Heart right ventricle (tissue), 16 donors: ENCODE data around the gene EYS. TPM values are rescaled to one million over a fixed set of nuclear protein-coding genes. Genes with fewer than 3 reads are reported as not detected.

ENCODE experiments used
- ATAC-seq, 8 donors: fragments of 200-7000 bp; cut with Tn5 transposase; one replicate each; pipeline ENCODE4 v1.9.1; 2020; ENCODE audit warnings: mild to moderate bottlenecking in 8 of 8, moderate library complexity in 8 of 8, moderate number of reproducible peaks in 1 of 8
- DNase-seq, 2 donors: peaks; one replicate each; pipeline ENCODE4 v3.0.0-alpha.2; 2020
- H3K27ac ChIP-seq, 10 donors: fragments of 200-600 bp; sonication (generic) in 2 of 10; one replicate each; pipeline versions ENCODE4 v1.5.0 to v1.8.0; 2020 to 2022; ENCODE audit warnings: mild to moderate bottlenecking in 3 of 10
- H3K27me3 ChIP-seq, 7 donors: fragments of 200-600 bp; one replicate each; pipeline ENCODE4 v1.8.0; 2021 to 2022; ENCODE audit warnings: mild to moderate bottlenecking in 2 of 7
- H3K36me3 ChIP-seq, 9 donors: fragments of 200-600 bp; sonication (generic) in 1 of 9; one replicate each; pipeline versions ENCODE4 v1.5.0 to v1.8.0; 2020 to 2022; ENCODE audit warnings: mild to moderate bottlenecking in 2 of 9
- H3K4me1 ChIP-seq, 9 donors: fragments of 200-600 bp; sonication (generic) in 1 of 9; one replicate each; pipeline versions ENCODE4 v1.5.0 to v1.8.0; 2020 to 2022; ENCODE audit warnings: mild to moderate bottlenecking in 4 of 9
- H3K4me3 ChIP-seq, 10 donors: fragments of 200-600 bp; sonication (generic) in 2 of 10; one replicate each; pipeline versions ENCODE4 v1.5.0 to v1.8.0; 2020 to 2022; ENCODE audit warnings: mild to moderate bottlenecking in 7 of 10, moderate library complexity in 2 of 10
- H3K9me3 ChIP-seq, 11 donors: fragments of 200-600 bp in 10 of 11; sonication (generic) in 2 of 11; one replicate each; pipeline versions ENCODE4 v1.5.0 to v1.8.0; 2013 to 2022; ENCODE audit warnings: mild to moderate bottlenecking in 2 of 11, control low read depth in 1 of 11, moderate library complexity in 1 of 11
- CTCF ChIP-seq, 9 donors: fragments of 200-600 bp; sonication (generic) in 2 of 9; IDR thresholded peaks; one replicate each; pipeline versions ENCODE4 v1.5.0 to v1.8.0; 2021 to 2022; ENCODE audit warnings: antibody characterized with exemption in 9 of 9, mild to moderate bottlenecking in 5 of 9, moderate library complexity in 1 of 9
- WGBS, 2 donors: extraction: QIAGEN DNeasy Blood & Tissue Kit; methylation state at CpG; one replicate each; pipeline ENCODE4 v1.1.7; 2013; ENCODE audit warnings: inconsistent platforms in 1 of 2; 5-methylcytosine and 5-hydroxymethylcytosine counted together
- intact Hi-C, 10 donors: fragments of 100-400 bp; cut with DNase I; formaldehyde crosslinking; loops; one replicate each; pipeline versions ENCODE4 v1.11.1 to v1.14.2; 2022
- polyA plus RNA-seq, 2 donors: library from polyadenylated mRNA; stranded (reverse); fragments of 200-250 nt; gene quantifications; one replicate each; pipeline ENCODE4 v1.2.3, GENCODE V29; 2013
- total RNA-seq, 10 donors: library from RNA; stranded (reverse); fragmentation: NEBNext Ultra II Directional in 3 of 10; extraction: Animal tissue kit (Norgen Biotek cat#: 25700) in 3 of 10; gene quantifications; one replicate each; pipeline versions ENCODE4 v1.2.1 to v1.2.4, GENCODE V29; 2021 to 2023
- donor health status: Arrhythmogenic right ventricular cardiomyopathy.
- donor health status: ischemic (EF 13 %, LVEDD 7.1; RV severe dilation, severe dysfunction).
- donor health status: healthy with polysubstance abuse.
- donor health status: DM: no; HTN: yes; CAD: no.
- donor health status: DM: no; HTN: no; CAD: no.
- donor health status: ischemic (EF 25% LVEDD 6.9; RV normal size, moderate dysfunction).
- donor health status: ischemic (EF 25% LVEDD 5.7; RV mildly dilated, moderate dysfunction).
- donor health status: healthy.
- donor health status: DM: yes; HTN: yes; CAD: no.
- donor health status: Ischemic cardiomyopathy.
- donor health status: ischemic (EF 35%, LVEDD 5.7; RV mildly dilated, moderate dysfunction).
- donor health status: nonischemic (EF 11% LVEDD 7.7; RV severe dilation, severe dysfunction).
- donor health status: DM: yes; HTN: yes; CAD: no.
- donor health status: PGD.
- donor health status: ischemic (EF 29% LVEDD 5.4; RV normal size, mild dysfunction).
- donor health status: nonischemic (EF 23%, LVEDD 6.1; RV moderate dilation, normal function).

Gene EYS
- total and polyA plus RNA-seq, 12 donors: 0.02 to 0.40 (median 0.18) TPM; not detected in 8

- peaks cover 0 to 100% (median 31%) of the 10 kb centered on the region in 9 donors for H3K36me3 ChIP-seq
- ATAC-seq (no peak), DNase-seq (no peak)
- H3K27me3 ChIP-seq: no peaks in the 10 kb centered on the region
- no peak for TF ChIP-seq CTCF (IDR thresholded peaks at IDR 0.05)
- H3K27ac ChIP-seq: no peak overlapping the region
- H3K4me1 ChIP-seq: no peaks in the 10 kb centered on the region
- 92 to 93% methylated on average over 2 of the region's 2 CpGs for WGBS, 2 donors
- intact Hi-C loops: no loop called here
- no peak overlapping the region for H3K4me3 ChIP-seq
- no peaks in the 10 kb centered on the region for H3K9me3 ChIP-seq
Observed at GRCh38 chr6:63705707-63706106, 2001.3 kb downstream of the EYS start.

GRCh38 chr6:63690221-63690620, 2016.8 kb downstream of the EYS start:
- Histone ChIP-seq H3K4me1 (peaks cover 0 to 22% (median 0%) of the 10 kb centered on the region in 9 donors), H3K36me3 (peaks cover 0 to 52% (median 0%) of the 10 kb centered on the region in 9 donors), H3K27me3 (no peaks in the 10 kb centered on the region), H3K9me3 (no peaks in the 10 kb centered on the region), H3K27ac (no peak overlapping the region), H3K4me3 (no peak overlapping the region)
- intact Hi-C loops: loop anchor here in 3 of 10 donors (10.0 kb wide), 3 partner anchors 45 to 115 kb away; partner anchors contain the start of genes LOC128125822 (in 1 of the 3), PHF3 (in 1 of the 3) and PTP4A1 (in 1 of the 3)
- TF ChIP-seq CTCF (IDR thresholded peaks at IDR 0.05): no peak
- ATAC-seq (no peak), DNase-seq (no peak)

- Histone ChIP-seq H3K9me3 (no peaks in the 10 kb centered on the region), H3K4me3 (no peak overlapping the region), H3K27ac (no peak overlapping the region), H3K27me3 (no peaks in the 10 kb centered on the region), H3K4me1 (peaks cover 0 to 26% (median 0%) of the 10 kb centered on the region in 9 donors), H3K36me3 (peaks cover 0 to 52% (median 5%) of the 10 kb centered on the region in 9 donors)
- 91 to 93% methylated on average over 2 of the region's 2 CpGs for WGBS, 2 donors
- no peak for TF ChIP-seq CTCF (IDR thresholded peaks at IDR 0.05)
- DNase-seq: no peak
- intact Hi-C loops: loop anchor here in 2 of 10 donors (10.0 kb wide), 1 partner anchor 55 kb away; the partner anchor contains the start of gene PHF3 (in 2 of the 2)
- no peak for ATAC-seq
Observed at GRCh38 chr6:63689421-63689820, 2017.6 kb downstream of the EYS start.

- Histone ChIP-seq H3K4me1 (peaks cover 0 to 43% (median 4%) of the 10 kb centered on the region in 9 donors), H3K9me3 (no peaks in the 10 kb centered on the region), H3K27me3 (no peaks in the 10 kb centered on the region), H3K36me3 (peaks cover 0 to 52% (median 10%) of the 10 kb centered on the region in 9 donors), H3K27ac (peak overlapping the region in 1 of 10 donors; percentile 11), H3K4me3 (no peak overlapping the region)
- no peak for ATAC-seq
- no peak for DNase-seq
- no peak for TF ChIP-seq CTCF (IDR thresholded peaks at IDR 0.05)
- intact Hi-C loops: loop anchor here in 2 of 10 donors (10.0 kb wide), 1 partner anchor 51 kb away; the partner anchor contains the start of gene PHF3 (in 2 of the 2)
- 87 to 93% methylated on average over 4 of the region's 4 CpGs for WGBS, 2 donors
Observed at GRCh38 chr6:63685446-63686379, 2021.3 kb downstream of the EYS start.
